Stimulated activated CD4-positive, alpha-beta T cell treated with anti-CD3 and anti-CD28 coated beads, TNF-alpha, amount 100 ng/mL, for 24 hours (primary cell): Measurements from ENCODE around the gene COA7.

Experiments
- DNase-seq, 3 experiments: peaks; one replicate each; pipeline ENCODE4 v3.0.0-alpha.2; 2020; ENCODE audit warnings: low read depth in 3 of 3

Gene COA7

DNA sequence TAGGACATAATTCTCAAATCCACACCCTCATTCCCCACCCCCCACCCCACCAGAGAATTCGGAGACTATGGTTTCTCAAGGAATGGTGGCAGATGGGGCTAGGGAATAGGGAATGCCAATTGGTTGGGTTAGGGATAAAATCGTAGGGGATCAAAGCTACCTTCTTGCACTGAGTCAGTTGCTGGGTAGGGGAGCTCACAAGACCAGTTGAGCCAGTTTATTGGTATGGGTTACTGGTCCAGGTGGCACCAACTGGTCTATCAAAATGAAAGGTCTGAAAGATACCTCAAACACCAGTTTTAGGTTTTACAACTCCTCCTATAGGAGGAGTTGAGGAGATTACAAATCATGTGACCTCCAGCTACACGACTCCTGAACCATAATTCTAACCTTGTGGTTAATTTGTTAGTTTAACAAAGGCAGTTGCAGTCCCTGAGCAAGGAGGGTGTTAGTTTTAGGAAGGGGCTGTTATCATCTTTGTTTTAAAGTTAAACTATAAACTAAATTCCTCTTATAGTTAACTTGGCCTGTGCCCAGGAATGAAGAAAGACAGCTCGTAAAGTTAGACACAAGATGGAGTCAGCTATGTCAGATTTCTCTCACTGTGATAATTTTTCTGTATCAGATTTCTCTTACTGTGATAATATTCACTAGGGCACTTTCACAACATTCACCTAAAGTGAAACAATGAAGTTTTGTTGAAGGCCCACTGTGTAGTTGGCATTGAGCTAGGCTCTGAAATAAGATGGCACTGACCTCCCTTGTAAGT is 62.6 kb downstream of the COA7 start:
- no peak for DNase-seq
